Karpas-422 (cell line): ENCODE results near the gene ATXN3L. TPM values are rescaled to one million over a fixed set of nuclear protein-coding genes. Genes with fewer than 3 reads are reported as not detected.

ENCODE experiments used
- DNase-seq: peaks from one replicate; pipeline ENCODE4 v3.0.0-alpha.2; 2015
- H2AFZ ChIP-seq: fragments of 200-600 bp; sonication (generic); 2 replicates; pipeline ENCODE4 v1.6.1; 2014; ENCODE audit warnings: antibody characterized with exemption, low read length, mixed read lengths
- H3K27ac ChIP-seq: fragments of 200-600 bp; sonication (generic); 2 replicates; pipeline ENCODE4 v1.5.1; 2014; ENCODE audit warnings: mild to moderate bottlenecking, low read length, moderate library complexity
- H3K27me3 ChIP-seq: fragments of 200-600 bp; sonication (generic); 2 replicates; pipeline ENCODE4 v1.6.1; 2014; ENCODE audit warnings: low read length, mixed read lengths
- H3K36me3 ChIP-seq: fragments of 200-600 bp; sonication (generic); 2 replicates; pipeline ENCODE4 v1.6.1; 2014; ENCODE audit warnings: low read length, mixed read lengths; ENCODE audit not compliant: insufficient read depth
- H3K4me1 ChIP-seq: fragments of 200-600 bp; sonication (generic); 2 replicates; pipeline ENCODE4 v1.6.1; 2014; ENCODE audit warnings: mild to moderate bottlenecking, low read length, mixed read lengths
- H3K4me2 ChIP-seq: fragments of 200-600 bp; sonication (generic); 2 replicates; pipeline ENCODE4 v1.6.1; 2014; ENCODE audit warnings: low read length, low read depth, mild to moderate bottlenecking; ENCODE audit not compliant: poor library complexity, severe bottlenecking
- H3K4me3 ChIP-seq: fragments of 200-600 bp; sonication (generic); 2 replicates; pipeline ENCODE4 v1.5.1; 2014; ENCODE audit warnings: mild to moderate bottlenecking, antibody characterized with exemption, low read length, mixed read lengths
- H3K79me2 ChIP-seq: fragments of 200-600 bp; sonication (generic); 2 replicates; pipeline ENCODE4 v1.6.1; 2014; ENCODE audit warnings: mild to moderate bottlenecking, low read length, mixed read lengths
- H3K9ac ChIP-seq: fragments of 200-600 bp; sonication (generic); 2 replicates; pipeline ENCODE4 v1.6.0; 2014; ENCODE audit warnings: low read length
- H3K9me2 ChIP-seq: fragments of 200-600 bp; sonication (generic), shearing (Covaris generic); replicated peaks from 2 replicates; pipeline ENCODE4 v1.6.0; 2014; ENCODE audit warnings: mild to moderate bottlenecking, low read length, moderate library complexity; ENCODE audit not compliant: insufficient read depth
- H3K9me3 ChIP-seq: fragments of 300-700, 200-600 bp; sonication (generic); 2 replicates; pipeline ENCODE4 v1.6.1; 2014; ENCODE audit warnings: low read length, mixed read lengths
- H4K20me1 ChIP-seq: fragments of 200-600 bp; sonication (generic); 2 replicates; pipeline ENCODE4 v1.6.1; 2014; ENCODE audit warnings: mild to moderate bottlenecking, antibody characterized with exemption, low read length, low read depth; ENCODE audit not compliant: insufficient read depth
- total RNA-seq: library from RNA; depleted of rRNA; stranded (reverse); fragments of >200 nt; shearing (Covaris generic); gene quantifications from 2 replicates; pipeline ENCODE4 v1.2.3, GENCODE V29; 2014; ENCODE audit warnings: low replicate concordance

Gene ATXN3L
- total RNA-seq, 1 experiment from 2014 or later, result not detected

DNA sequence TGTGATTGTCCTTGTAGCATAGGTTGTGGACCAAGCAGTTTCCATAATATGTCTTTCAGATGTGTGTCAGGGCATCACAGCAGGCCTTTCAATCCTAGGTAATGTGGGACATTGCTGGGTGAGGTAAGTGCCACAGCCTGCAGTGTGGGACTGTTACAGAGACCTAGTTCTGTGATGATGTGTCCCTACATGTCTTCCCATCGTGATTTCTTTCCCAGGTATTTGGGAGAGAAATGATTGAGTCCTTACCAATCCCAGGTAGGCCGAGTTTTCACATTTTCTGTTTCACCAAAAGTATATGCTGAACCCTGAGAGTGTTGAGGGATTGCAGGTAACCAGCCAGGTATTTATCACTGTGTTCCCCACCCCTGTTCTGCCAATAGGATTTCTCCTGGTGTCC lies 10.6 kb upstream of the ATXN3L start:
- Histone ChIP-seq H3K4me2 (no peak overlapping the region), H3K79me2 (no peaks in the 10 kb centered on the region), H3K27me3 (no peaks in the 10 kb centered on the region), H2AFZ (no peak overlapping the region), H3K36me3 (no peaks in the 10 kb centered on the region), H3K9me2 (no peaks in the 10 kb centered on the region), H3K4me1 (no peaks in the 10 kb centered on the region), H3K9me3 (no peaks in the 10 kb centered on the region), H3K27ac (no peak overlapping the region), H3K4me3 (no peak overlapping the region), H4K20me1 (no peaks in the 10 kb centered on the region), H3K9ac (no peak overlapping the region)
- no peak for DNase-seq

DNA sequence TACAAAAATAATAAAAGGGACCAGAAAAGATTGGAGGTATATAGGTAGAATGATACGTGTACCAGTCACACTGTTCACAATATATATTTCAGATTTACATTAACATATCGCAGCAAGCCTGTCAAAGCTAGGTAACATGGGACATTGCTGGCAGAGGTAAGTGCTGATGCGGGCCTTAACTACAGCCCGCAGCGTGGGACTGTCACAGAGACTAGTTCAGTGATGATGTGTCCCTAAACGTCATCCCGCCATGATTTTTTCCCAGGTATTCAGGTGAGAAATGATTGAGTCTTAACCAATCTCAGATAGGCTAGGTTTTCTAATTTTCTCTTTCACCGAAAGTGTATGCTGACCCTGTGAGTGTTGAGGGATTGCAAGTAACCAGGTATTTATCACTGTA lies 7.8 kb upstream of the ATXN3L start:
- H3K9me3 ChIP-seq, result no peaks in the 10 kb centered on the region
- H3K27me3 ChIP-seq, result no peaks in the 10 kb centered on the region
- H3K4me3 ChIP-seq, result no peak overlapping the region
- H3K36me3 ChIP-seq, result no peaks in the 10 kb centered on the region
- DNase-seq, result no peak
- no peaks in the 10 kb centered on the region for H3K79me2 ChIP-seq
- no peaks in the 10 kb centered on the region for H4K20me1 ChIP-seq
- H3K27ac ChIP-seq, result no peak overlapping the region
- no peaks in the 10 kb centered on the region for H3K9me2 ChIP-seq
- no peaks in the 10 kb centered on the region for H3K4me1 ChIP-seq
- no peak overlapping the region for H2AFZ ChIP-seq
- no peak overlapping the region for H3K9ac ChIP-seq
- no peak overlapping the region for H3K4me2 ChIP-seq

DNA sequence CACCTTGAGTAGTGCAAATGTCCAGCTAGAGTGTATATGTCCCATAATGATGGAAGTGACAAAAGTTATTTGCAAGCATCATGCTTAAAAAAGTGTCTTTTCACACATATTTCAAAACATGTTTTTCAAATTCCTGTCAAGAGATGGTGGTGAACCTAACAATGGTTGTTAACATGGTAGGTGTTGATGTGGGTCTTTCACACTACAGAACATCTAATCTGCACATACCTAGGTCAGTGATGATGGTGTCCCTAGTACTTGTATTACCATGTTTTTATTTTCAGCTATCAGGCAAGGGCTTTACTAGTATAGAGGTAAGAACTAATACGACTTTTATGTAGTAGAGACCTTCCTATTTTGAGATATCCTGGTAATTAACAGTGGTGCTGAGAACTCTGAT lies 3.4 kb upstream of the ATXN3L start:
- Histone ChIP-seq H3K27me3 (no peaks in the 10 kb centered on the region), H2AFZ (no peak overlapping the region), H3K27ac (no peak overlapping the region), H3K4me3 (no peak overlapping the region), H3K79me2 (no peaks in the 10 kb centered on the region), H3K36me3 (no peaks in the 10 kb centered on the region), H3K9ac (no peak overlapping the region), H4K20me1 (no peaks in the 10 kb centered on the region), H3K9me3 (no peaks in the 10 kb centered on the region), H3K4me1 (no peaks in the 10 kb centered on the region), H3K9me2 (no peaks in the 10 kb centered on the region), H3K4me2 (no peak overlapping the region)
- DNase-seq, result no peak

DNA sequence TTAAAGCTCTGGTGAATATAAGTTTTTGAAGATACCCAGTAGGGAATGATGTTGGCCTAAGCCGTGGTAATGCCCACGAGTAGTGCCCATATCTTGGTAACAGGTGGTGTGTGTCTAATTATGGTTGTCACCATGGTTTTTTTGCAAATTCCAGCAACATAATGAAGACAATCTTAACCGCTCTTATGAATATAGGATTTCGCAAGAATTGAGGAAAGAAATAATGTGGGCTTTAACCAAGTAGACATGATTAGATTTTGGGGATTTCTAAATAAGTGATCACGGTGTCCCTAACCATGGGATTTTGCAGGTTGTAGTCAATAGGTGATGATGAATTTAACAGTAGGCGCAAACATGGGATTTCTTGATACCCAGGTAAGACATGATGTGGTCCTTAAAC lies 2.5 kb downstream of the ATXN3L start:
- H3K9me3 ChIP-seq, result no peaks in the 10 kb centered on the region
- H3K4me1 ChIP-seq, result no peaks in the 10 kb centered on the region
- no peaks in the 10 kb centered on the region for H3K79me2 ChIP-seq
- H2AFZ ChIP-seq, result no peak overlapping the region
- no peaks in the 10 kb centered on the region for H3K9me2 ChIP-seq
- no peaks in the 10 kb centered on the region for H3K27me3 ChIP-seq
- DNase-seq, result no peak
- no peak overlapping the region for H3K27ac ChIP-seq
- no peak overlapping the region for H3K4me3 ChIP-seq
- H3K36me3 ChIP-seq, result no peaks in the 10 kb centered on the region
- no peaks in the 10 kb centered on the region for H4K20me1 ChIP-seq
- H3K4me2 ChIP-seq, result no peak overlapping the region
- H3K9ac ChIP-seq, result no peak overlapping the region

DNA sequence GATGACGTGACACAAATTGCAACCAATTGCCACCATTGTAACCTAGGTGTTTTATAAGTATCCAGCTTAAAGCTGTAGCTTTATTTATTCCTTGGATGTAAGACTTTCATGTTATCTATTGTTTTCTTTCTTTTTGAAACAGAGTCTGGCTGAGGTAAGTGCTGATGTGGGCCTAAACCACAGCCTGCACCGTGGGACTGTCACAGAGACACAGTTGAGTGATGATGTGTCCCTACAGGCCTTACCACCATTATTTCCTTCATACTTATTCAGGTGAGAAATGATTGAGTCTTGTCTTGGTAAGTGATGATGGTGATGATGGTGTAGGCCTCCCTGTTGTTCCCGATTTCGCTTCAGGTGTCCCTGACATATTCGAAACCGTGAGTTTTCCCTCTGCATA lies 8.3 kb downstream of the ATXN3L start:
- H3K9me2 ChIP-seq, result no peaks in the 10 kb centered on the region
- H3K4me1 ChIP-seq, result no peaks in the 10 kb centered on the region
- H3K4me2 ChIP-seq, result no peak overlapping the region
- no peaks in the 10 kb centered on the region for H3K27me3 ChIP-seq
- H3K9me3 ChIP-seq, result no peaks in the 10 kb centered on the region
- no peaks in the 10 kb centered on the region for H3K79me2 ChIP-seq
- H4K20me1 ChIP-seq, result no peaks in the 10 kb centered on the region
- DNase-seq, result no peak
- no peak overlapping the region for H2AFZ ChIP-seq
- H3K9ac ChIP-seq, result no peak overlapping the region
- H3K27ac ChIP-seq, result no peak overlapping the region
- H3K4me3 ChIP-seq, result no peak overlapping the region
- H3K36me3 ChIP-seq, result no peaks in the 10 kb centered on the region

DNA sequence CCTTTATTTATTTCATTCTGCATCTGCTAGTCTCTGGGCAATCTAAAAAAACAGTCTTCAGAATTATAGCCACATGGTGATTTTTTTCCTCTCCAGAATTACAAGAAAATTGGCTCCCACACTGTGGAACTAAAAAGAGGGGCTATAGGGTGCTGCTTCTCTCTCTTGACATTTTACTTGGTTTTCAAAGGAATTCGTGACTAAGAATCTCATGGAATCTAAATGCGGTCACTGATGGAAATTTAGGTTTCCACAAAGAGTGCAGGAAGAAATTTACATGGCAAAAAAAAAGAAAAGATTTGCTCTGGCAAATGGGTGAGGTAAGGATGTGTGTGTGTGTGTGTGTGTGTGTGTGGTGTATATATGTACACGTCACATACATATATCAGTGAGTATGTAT lies 10.2 kb downstream of the ATXN3L start:
- Histone ChIP-seq H3K79me2 (no peaks in the 10 kb centered on the region), H2AFZ (no peak overlapping the region)

DNA sequence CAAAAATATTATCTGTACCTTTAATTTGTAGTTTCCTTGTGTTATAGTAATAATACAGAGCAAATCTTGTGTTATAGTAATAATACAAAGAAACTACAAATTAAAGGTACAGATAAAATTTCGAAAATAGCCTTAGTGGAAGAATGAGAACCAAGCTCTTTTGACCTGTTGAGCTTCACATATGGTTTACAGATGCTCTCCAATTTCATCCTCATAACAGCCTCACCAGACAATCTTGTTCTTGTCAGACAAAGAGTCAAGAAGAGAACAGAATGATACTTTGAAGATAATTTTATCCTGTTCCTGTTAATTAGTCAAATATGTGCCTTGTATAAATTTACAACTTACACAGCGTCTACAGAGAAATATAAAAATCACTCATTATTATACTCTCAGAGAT lies 12.8 kb downstream of the ATXN3L start:
- H3K4me1 ChIP-seq, result no peaks in the 10 kb centered on the region
- H3K9ac ChIP-seq, result no peak overlapping the region
- H3K4me2 ChIP-seq, result no peak overlapping the region
- no peaks in the 10 kb centered on the region for H4K20me1 ChIP-seq
- no peak overlapping the region for H3K27ac ChIP-seq
- H3K36me3 ChIP-seq, result no peaks in the 10 kb centered on the region
- H3K9me3 ChIP-seq, result no peaks in the 10 kb centered on the region
- no peaks in the 10 kb centered on the region for H3K9me2 ChIP-seq
- no peak overlapping the region for H2AFZ ChIP-seq
- DNase-seq, result no peak
- no peaks in the 10 kb centered on the region for H3K27me3 ChIP-seq
- H3K4me3 ChIP-seq, result no peak overlapping the region
- no peaks in the 10 kb centered on the region for H3K79me2 ChIP-seq

More for the DNA sequence above, 10.2 kb downstream of the ATXN3L start:
- H3K4me2 ChIP-seq, result no peak overlapping the region
- H3K27ac ChIP-seq, result no peak overlapping the region
- H4K20me1 ChIP-seq, result no peaks in the 10 kb centered on the region
- H3K27me3 ChIP-seq, result no peaks in the 10 kb centered on the region
- no peaks in the 10 kb centered on the region for H3K4me1 ChIP-seq
- no peak for DNase-seq
- H3K9me3 ChIP-seq, result no peaks in the 10 kb centered on the region
- no peaks in the 10 kb centered on the region for H3K36me3 ChIP-seq
- no peak overlapping the region for H3K4me3 ChIP-seq
- H3K9ac ChIP-seq, result no peak overlapping the region
- no peaks in the 10 kb centered on the region for H3K9me2 ChIP-seq

DNA sequence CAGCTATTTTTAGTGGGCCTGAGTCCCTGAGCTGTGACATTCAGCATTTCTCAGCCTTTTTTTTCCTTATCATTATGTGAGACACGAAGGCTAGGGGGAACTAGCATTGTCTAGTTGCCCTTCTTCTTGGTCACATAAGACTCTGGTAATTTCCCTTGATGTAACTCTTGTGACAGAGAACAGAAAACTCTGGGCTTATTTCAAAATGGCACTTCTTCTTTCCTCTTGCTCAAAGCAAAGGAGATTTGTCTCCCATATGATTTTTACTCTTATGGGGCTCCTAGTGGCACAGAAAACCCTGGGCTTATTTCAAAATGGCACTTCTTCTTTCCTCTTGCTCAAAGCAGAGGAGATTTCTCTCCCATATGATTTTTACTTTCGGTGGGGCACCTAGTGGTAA lies 14.7 kb downstream of the ATXN3L start:
- H3K9me2 ChIP-seq, result no peaks in the 10 kb centered on the region
- H3K36me3 ChIP-seq, result no peaks in the 10 kb centered on the region
- H3K4me3 ChIP-seq, result no peak overlapping the region
- no peak overlapping the region for H2AFZ ChIP-seq
- no peaks in the 10 kb centered on the region for H3K79me2 ChIP-seq
- H3K9ac ChIP-seq, result no peak overlapping the region
- H3K27me3 ChIP-seq, result no peaks in the 10 kb centered on the region
- H3K27ac ChIP-seq, result no peak overlapping the region
- no peak overlapping the region for H3K4me2 ChIP-seq
- H4K20me1 ChIP-seq, result no peaks in the 10 kb centered on the region
- no peak for DNase-seq
- H3K4me1 ChIP-seq, result no peaks in the 10 kb centered on the region
- no peaks in the 10 kb centered on the region for H3K9me3 ChIP-seq

DNA sequence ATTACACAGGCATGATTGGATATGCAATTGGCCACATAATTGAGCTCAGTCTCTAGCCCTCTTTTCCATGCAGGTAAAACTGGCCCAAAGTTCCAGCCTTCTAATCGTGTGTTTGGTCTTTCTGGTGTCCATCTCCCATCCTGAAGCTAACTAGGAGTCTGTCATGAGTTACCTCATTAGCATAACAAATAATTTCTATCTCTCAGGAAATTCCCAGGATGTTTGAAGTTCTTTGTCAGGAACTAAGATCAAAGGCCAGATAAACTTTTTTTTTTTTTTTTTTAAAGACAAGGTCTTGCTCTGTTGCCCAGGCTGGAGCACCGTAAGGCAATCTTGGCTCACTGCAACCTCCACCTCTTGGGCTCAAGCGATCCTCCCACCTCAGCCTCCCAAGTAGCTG lies 15.8 kb downstream of the ATXN3L start:
- H3K9me3 ChIP-seq, result no peaks in the 10 kb centered on the region
- H3K4me2 ChIP-seq, result no peak overlapping the region
- H3K36me3 ChIP-seq, result no peaks in the 10 kb centered on the region
- H3K79me2 ChIP-seq, result no peaks in the 10 kb centered on the region
- no peaks in the 10 kb centered on the region for H4K20me1 ChIP-seq
- H3K9me2 ChIP-seq, result no peaks in the 10 kb centered on the region
- no peaks in the 10 kb centered on the region for H3K27me3 ChIP-seq
- no peaks in the 10 kb centered on the region for H3K4me1 ChIP-seq
- no peak for DNase-seq
- no peak overlapping the region for H3K4me3 ChIP-seq
- no peak overlapping the region for H3K9ac ChIP-seq
- H3K27ac ChIP-seq, result no peak overlapping the region
- no peak overlapping the region for H2AFZ ChIP-seq
